GM23338 (cell line): ENCODE data around the gene NPAS3. TPM values are rescaled to one million over a fixed set of nuclear protein-coding genes. Genes with fewer than 3 reads are reported as not detected.

ENCODE experiments used
- ATAC-seq: fragments of 200-7000 bp; cut with Tn5 transposase; 3 replicates; pipeline ENCODE4 v1.9.1; 2020
- DNase-seq: peaks from one replicate; pipeline ENCODE4 v3.0.0-alpha.2; 2015; ENCODE audit warnings: low spot score
- H2AFZ ChIP-seq: fragments of 200-600 bp; sonication (generic); 2 replicates; pipeline ENCODE4 v1.8.0; 2016; ENCODE audit warnings: antibody characterized with exemption, mild to moderate bottlenecking, moderate library complexity
- H3F3A ChIP-seq: fragments of 200-600 bp; sonication (generic); replicated peaks from 2 replicates; pipeline ENCODE4 v1.8.0; 2017; ENCODE audit warnings: antibody characterized with exemption, mixed run types, low read depth
- H3K27ac ChIP-seq: fragments of 200-600 bp; sonication (generic); 2 replicates; pipeline ENCODE4 v1.6.1; 2016; ENCODE audit warnings: low read depth
- H3K27me3 ChIP-seq: fragments of 200-600 bp; sonication (generic); 2 replicates; pipeline ENCODE4 v1.8.0; 2016; ENCODE audit warnings: mild to moderate bottlenecking, mixed run types, moderate library complexity; ENCODE audit not compliant: insufficient read depth
- H3K36me3 ChIP-seq: fragments of 200-600 bp; sonication (generic); 2 replicates; pipeline ENCODE4 v1.8.0; 2016; ENCODE audit warnings: mild to moderate bottlenecking; ENCODE audit not compliant: insufficient read depth
- H3K4me1 ChIP-seq: fragments of 200-600 bp; sonication (generic); 2 replicates; pipeline ENCODE4 v1.8.0; 2016; ENCODE audit warnings: mild to moderate bottlenecking, moderate library complexity; ENCODE audit not compliant: insufficient read depth
- H3K4me2 ChIP-seq: fragments of 200-600 bp; sonication (generic); 2 replicates; pipeline ENCODE4 v1.7.1; 2017; ENCODE audit warnings: mixed run types
- H3K4me3 ChIP-seq: fragments of 200-600 bp; sonication (generic); 2 replicates; pipeline ENCODE4 v1.6.1; 2016; ENCODE audit warnings: mixed run types
- H3K79me2 ChIP-seq: fragments of 200-600 bp; sonication (generic); replicated peaks from 2 replicates; pipeline ENCODE4 v1.8.0; 2017; ENCODE audit warnings: mild to moderate bottlenecking; ENCODE audit not compliant: insufficient read depth
- H3K9me2 ChIP-seq: fragments of 200-600 bp; sonication (generic); 2 replicates; pipeline ENCODE4 v1.8.0; 2017; ENCODE audit not compliant: insufficient read depth
- H4K20me1 ChIP-seq: fragments of 200-600 bp; sonication (generic); replicated peaks from 2 replicates; pipeline ENCODE4 v1.8.0; 2017; ENCODE audit warnings: mild to moderate bottlenecking; ENCODE audit not compliant: insufficient read depth
- H3K27ac Mint-ChIP-seq: 2 replicates; pipeline ENCODE4 v1.8.0; 2020; ENCODE audit warnings: inconsistent platforms, mild to moderate bottlenecking, moderate library complexity, mixed read lengths
- H3K27me3 Mint-ChIP-seq: 3 replicates; pipeline ENCODE4 v1.8.0; 2022; ENCODE audit warnings: low read depth, mild to moderate bottlenecking, moderate library complexity, mixed read lengths, inconsistent platforms; ENCODE audit not compliant: insufficient read depth, poor library complexity
- H3K36me3 Mint-ChIP-seq: 3 replicates; pipeline ENCODE4 v1.8.0; 2021; ENCODE audit warnings: low read depth, mild to moderate bottlenecking, inconsistent platforms, moderate library complexity, mixed read lengths
- H3K4me1 Mint-ChIP-seq: 3 replicates; pipeline ENCODE4 v1.8.0; 2020; ENCODE audit warnings: mild to moderate bottlenecking, inconsistent platforms, mixed read lengths
- H3K4me3 Mint-ChIP-seq: 3 replicates; pipeline ENCODE4 v1.8.0; 2021; ENCODE audit warnings: moderate library complexity, mild to moderate bottlenecking, inconsistent platforms, mixed read lengths
- H3K9me3 Mint-ChIP-seq: 3 replicates; pipeline ENCODE4 v1.8.0; 2020; ENCODE audit warnings: moderate library complexity, mild to moderate bottlenecking, inconsistent platforms, mixed read lengths
- CREB1 ChIP-seq: fragments of 250-450 bp; sonication (Bioruptor Pico); IDR thresholded peaks from 2 replicates; pipeline ENCODE4 v1.5.0; 2020; ENCODE audit warnings: low read depth, mild to moderate bottlenecking, moderate library complexity
- CTCF ChIP-seq, 2 experiments: fragments of 200-600 bp in 1 of 2; sonication (generic) in 1 of 2; conservative IDR thresholded peaks; 2 replicates each; pipeline versions ENCODE4 v1.5.1 to v1.6.1; 2016 to 2017; ENCODE audit warnings: antibody characterized with exemption in 2 of 2, low read depth in 2 of 2, mild to moderate bottlenecking in 2 of 2, moderate library complexity in 1 of 2
- ETS1 ChIP-seq: IDR thresholded peaks from 2 replicates; pipeline ENCODE4 v1.6.1; 2016; ENCODE audit warnings: antibody characterized with exemption
- EZH2 ChIP-seq: fragments of 200-600 bp; sonication (generic); IDR thresholded peaks from one replicate; pipeline ENCODE4 v1.8.0; 2017; ENCODE audit warnings: antibody characterized with exemption, mild to moderate bottlenecking, low read depth; ENCODE audit not compliant: unreplicated experiment
- REST ChIP-seq: IDR thresholded peaks from one replicate; pipeline ENCODE4 v1.6.1; 2018; ENCODE audit warnings: antibody characterized with exemption; ENCODE audit not compliant: unreplicated experiment
- polyA plus RNA-seq: library from polyadenylated mRNA; unstranded; fragments of >200 nt; fragmentation: Nextera tagmentation; extraction: Ambion mirVana; gene quantifications from 2 replicates; pipeline ENCODE4 v1.2.1, GENCODE V29; 2016
- total RNA-seq: library from RNA; depleted of rRNA; stranded (reverse); fragments of >200 nt; shearing (Covaris generic); gene quantifications from 2 replicates; pipeline ENCODE4 v1.2.3, GENCODE V29; 2014

Gene NPAS3
- total and polyA plus RNA-seq, 2 experiments from 2014 or later: 0.17 to 0.19 TPM

- no peaks in the 10 kb centered on the region for H3K36me3 ChIP-seq
- no peaks in the 10 kb centered on the region for H3K36me3 Mint-ChIP-seq
- no peak overlapping the region for H2AFZ ChIP-seq
- no peaks in the 10 kb centered on the region for H3K27me3 Mint-ChIP-seq
- no peak overlapping the region for H3K4me3 Mint-ChIP-seq
- ATAC-seq (no peak), DNase-seq (no peak)
- H3K9me3 Mint-ChIP-seq: no peaks in the 10 kb centered on the region
- H4K20me1 ChIP-seq: no peaks in the 10 kb centered on the region
- no peak overlapping the region for H3K27ac Mint-ChIP-seq
- TF ChIP-seq CTCF (conservative IDR thresholded peaks at IDR 0.05; ENCODE audit: low read depth in 2 of 2): no peak
- no peak for TF ChIP-seq CREB1 (CRISPR knock-in tag)
- TF ChIP-seq ETS1: no peak
- H3F3A ChIP-seq: no peaks in the 10 kb centered on the region
- no peaks in the 10 kb centered on the region for H3K27me3 ChIP-seq
- H3K4me1 Mint-ChIP-seq: no peaks in the 10 kb centered on the region; the same call in 2 of the 3 replicates
- no peaks in the 10 kb centered on the region for H3K9me2 ChIP-seq
- no peak overlapping the region for H3K27ac ChIP-seq
- no peak overlapping the region for H3K4me2 ChIP-seq
- no peaks in the 10 kb centered on the region for H3K4me1 ChIP-seq
- no peaks in the 10 kb centered on the region for H3K79me2 ChIP-seq
- H3K4me3 ChIP-seq: no peak overlapping the region
Measured at GRCh38 chr14:33682760-33683159, 744.1 kb downstream of the NPAS3 start.

- Histone ChIP-seq H3K79me2 (no peaks in the 10 kb centered on the region), H3K4me2 (no peak overlapping the region), H3K4me1 (no peaks in the 10 kb centered on the region), H3F3A (no peaks in the 10 kb centered on the region), H3K27me3 (no peaks in the 10 kb centered on the region), H3K4me3 (no peak overlapping the region), H3K36me3 (no peaks in the 10 kb centered on the region), H3K9me2 (no peaks in the 10 kb centered on the region), H2AFZ (no peak overlapping the region), H4K20me1 (no peaks in the 10 kb centered on the region), H3K27ac (no peak overlapping the region)
- TF ChIP-seq ETS1: no peak
- no peak for TF ChIP-seq REST
- TF ChIP-seq EZH2: no peak
- Mint-ChIP-seq H3K36me3 (no peaks in the 10 kb centered on the region), H3K27me3 (no peaks in the 10 kb centered on the region), H3K4me1 (no peaks in the 10 kb centered on the region), H3K4me3 (no peak overlapping the region), H3K9me3 (no peaks in the 10 kb centered on the region), H3K27ac (no peak overlapping the region)
- no peak for DNase-seq
- ATAC-seq: no peak
Measured at GRCh38 chr14:33685026-33685425, 746.3 kb downstream of the NPAS3 start.
